GM04504 (cell line): Measurements from ENCODE around the gene STXBP2.
"Not testable (repeated sequence)": the region's sequence is repeated elsewhere in the genome, so short reads cannot be mapped to it uniquely, and the experiment has no call there.

Source experiments
- DNase-seq: peaks from one replicate; pipeline ENCODE4 v3.0.0-alpha.2; 2012; ENCODE audit warnings: low read depth

The STXBP2 gene

DNA sequence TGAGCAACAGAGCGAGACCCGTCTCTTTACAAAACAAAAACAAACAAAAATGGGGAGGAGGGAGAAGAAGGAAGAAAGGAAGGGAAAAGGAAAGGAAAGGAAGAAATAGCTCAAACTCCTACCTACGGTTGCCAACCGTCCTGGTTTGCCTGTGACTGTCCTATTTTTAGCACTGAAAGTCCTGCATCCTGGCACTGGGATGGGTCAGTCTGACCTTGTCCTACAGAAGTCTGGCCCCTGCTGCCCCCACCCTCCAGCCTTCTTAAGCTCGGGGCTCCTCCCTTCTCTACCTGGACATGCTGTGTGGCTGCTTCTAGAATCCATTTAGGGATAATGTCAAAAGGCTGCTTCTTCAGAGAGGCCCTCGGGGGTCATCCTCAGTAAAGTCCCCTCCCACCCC is 1.2 kb upstream of the STXBP2 start:
- no peak for DNase-seq

DNA sequence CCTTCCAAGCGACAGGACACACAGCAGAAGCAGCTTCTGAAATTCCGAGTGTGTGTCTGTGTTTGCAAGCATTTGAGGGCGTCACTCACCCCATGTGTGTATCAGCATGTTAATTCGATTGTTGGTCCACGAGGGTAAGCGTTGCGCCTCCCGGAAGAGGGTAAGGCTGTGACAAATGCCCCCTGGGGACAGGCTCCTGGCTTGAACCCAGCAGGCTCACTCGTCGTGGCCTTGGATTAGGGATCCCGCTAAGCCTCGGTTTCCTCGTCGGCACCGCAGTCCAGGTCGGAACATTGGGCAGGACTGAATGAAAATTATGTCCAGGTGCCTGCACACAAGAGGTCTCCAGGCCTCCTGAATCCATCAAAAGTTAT is 606 bp upstream of the STXBP2 start:
- no peak for DNase-seq

- DNase-seq, result no peak
Observed at GRCh38 chr19:7637374-7638256, 705 bp downstream of the STXBP2 start.

- no peak for DNase-seq
Observed at GRCh38 chr19:7638802-7639465, 2.0 kb downstream of the STXBP2 start.

- DNase-seq, result no peak
Observed at GRCh38 chr19:7639863-7640348, 3.0 kb downstream of the STXBP2 start.

DNA sequence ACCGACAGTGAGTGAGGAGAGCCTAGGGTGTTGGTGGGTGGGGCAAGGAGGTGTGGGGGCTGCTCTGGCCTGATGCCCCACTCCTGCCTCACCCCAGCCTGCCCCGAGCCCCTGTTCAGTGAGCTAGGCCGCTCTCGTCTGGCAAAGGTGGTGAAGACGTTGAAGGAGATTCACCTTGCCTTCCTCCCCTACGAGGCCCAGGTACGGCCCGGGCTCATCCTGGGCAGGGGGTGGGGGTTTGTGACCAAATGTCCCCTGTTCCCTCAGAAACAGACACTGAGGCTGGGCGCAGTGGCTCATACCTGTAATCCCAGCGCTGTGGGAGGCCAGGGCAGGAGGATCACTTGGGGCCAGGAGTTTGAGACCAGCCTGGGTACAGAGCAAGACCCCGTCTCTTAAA is 3.9 kb downstream of the STXBP2 start:
- DNase-seq, result no peak

- DNase-seq, result no peak
Observed at GRCh38 chr19:7641290-7642276, 4.7 kb downstream of the STXBP2 start.

- DNase-seq, result no peak
Observed at GRCh38 chr19:7642295-7643030, 5.6 kb downstream of the STXBP2 start.

DNA sequence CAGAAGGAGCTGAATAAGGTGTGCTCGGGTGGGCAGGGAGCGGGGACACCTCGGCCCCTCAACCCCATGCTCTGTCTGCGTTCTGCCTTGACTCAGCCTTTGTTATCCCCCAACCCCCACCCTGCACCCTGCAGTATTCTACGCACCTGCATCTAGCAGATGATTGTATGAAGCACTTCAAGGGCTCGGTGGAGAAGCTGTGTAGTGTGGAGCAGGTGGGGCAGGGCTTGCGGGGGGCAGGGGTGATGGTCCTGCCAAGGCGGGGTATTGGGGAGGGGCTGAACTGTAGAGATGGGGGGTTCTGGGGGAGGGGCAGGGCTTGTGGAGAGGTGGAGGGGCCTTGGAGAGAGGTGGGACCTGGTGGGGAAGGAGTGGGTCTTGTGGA is 6.1 kb downstream of the STXBP2 start:
- DNase-seq, result no peak

GRCh38 chr19:7643629-7644549 is 7.0 kb downstream of the STXBP2 start:
- DNase-seq, result not testable (repeated sequence)

GRCh38 chr19:7644550-7644877 is 7.6 kb downstream of the STXBP2 start:
- no peak for DNase-seq

- no peak for DNase-seq
Observed at GRCh38 chr19:7645163-7645562, 8.3 kb downstream of the STXBP2 start.

DNA sequence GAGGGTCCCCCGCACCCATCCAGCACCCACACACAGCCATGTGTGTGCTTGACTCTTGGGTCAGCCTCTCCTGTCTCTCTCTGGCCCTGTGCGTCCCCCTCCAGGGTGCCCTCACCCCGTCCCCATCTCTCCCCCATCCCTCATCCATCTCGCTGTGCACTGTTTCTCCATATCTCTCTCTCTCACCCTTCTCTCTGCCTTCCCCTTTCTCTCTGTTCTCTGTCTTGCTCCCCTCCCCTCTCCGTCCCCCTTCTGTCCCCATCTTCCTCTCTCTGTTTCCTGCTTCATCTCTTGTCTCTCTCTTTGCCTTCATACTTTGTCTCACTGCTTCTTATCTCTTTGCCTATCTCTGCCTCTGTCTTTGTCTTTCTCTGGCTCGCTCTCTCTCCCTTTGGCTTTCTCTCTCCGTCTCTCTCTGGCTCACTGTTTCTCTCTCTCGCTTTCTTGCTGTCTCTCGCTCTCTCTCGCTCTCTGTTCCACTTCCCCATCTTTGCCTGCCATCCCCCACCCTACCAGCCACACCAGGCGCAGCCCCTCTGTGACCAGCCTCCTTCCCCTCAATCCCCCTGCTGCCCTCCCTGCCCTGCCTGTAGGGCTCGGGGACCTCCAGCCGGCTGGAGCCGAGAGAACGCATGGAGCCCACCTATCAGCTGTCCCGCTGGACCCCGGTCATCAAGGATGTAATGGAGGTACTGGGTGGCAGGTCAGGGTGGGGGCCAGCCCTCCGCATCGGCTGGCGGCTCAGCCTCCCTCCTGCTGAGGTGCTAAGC is 8.9 kb downstream of the STXBP2 start:
- DNase-seq, result no peak

GRCh38 chr19:7646426-7646700 is 9.5 kb downstream of the STXBP2 start:
- no peak for DNase-seq

- no peak for DNase-seq
Observed at GRCh38 chr19:7647156-7647555, 10.2 kb downstream of the STXBP2 start.

DNA sequence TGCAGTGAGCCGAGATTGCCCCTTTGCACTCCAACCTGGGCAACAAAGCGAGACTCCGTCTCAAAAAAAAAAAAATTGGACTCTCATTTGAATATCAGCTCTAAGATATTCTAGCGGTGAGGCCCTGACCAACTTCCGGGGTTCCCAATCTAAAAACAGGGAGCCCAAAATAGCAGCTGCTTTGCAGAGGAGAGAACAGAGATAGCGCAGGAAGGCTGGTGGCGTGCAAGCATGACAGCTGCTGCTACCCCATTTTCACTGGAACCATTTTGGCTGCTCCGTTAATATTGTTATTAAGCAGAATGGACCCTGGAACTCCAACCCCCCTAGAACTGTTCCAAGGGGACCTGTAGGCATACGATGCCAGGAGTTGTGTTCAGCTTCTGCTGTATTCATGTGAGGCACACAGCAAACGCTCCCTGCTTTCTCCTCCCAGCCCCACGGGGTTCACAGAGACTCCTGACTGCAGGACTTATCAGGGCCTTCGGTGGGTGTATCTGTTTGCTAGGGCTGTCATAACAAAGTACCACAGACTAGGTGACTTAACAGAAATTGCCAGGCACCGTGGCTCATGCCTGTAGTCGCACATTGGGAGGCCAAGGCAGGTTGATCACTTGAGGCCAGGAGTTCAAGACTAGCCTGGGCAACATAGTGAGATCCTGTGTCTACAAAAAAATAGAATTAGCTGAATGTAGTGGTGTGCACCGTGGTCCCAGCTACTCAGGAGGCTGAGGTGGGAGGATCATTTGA is 11.5 kb downstream of the STXBP2 start:
- no peak for DNase-seq

- no peak for DNase-seq
Observed at GRCh38 chr19:7650148-7650547, 13.2 kb downstream of the STXBP2 start.

GRCh38 chr19:7652061-7652641 is 15.2 kb downstream of the STXBP2 start:
- peak; percentile 30 for DNase-seq

- DNase-seq, result peak; percentile 13
Observed at GRCh38 chr19:7654401-7654800, 17.5 kb downstream of the STXBP2 start.
